Immature natural killer cell (primary cell): ENCODE data around the gene CEP112. TPM values are rescaled to one million over a fixed set of nuclear protein-coding genes. Genes with fewer than 3 reads are reported as not detected.

Experiments
- DNase-seq, 3 donors: peaks; one replicate each; pipeline ENCODE4 v3.0.0; 2022; ENCODE audit warnings: mixed read lengths in 1 of 3
- H3K27ac Mint-ChIP-seq, 6 donors: one replicate each; pipeline ENCODE4 v1.8.0; 2020; ENCODE audit warnings: mixed read lengths in 6 of 6, mild to moderate bottlenecking in 5 of 6, inconsistent platforms in 4 of 6, moderate library complexity in 3 of 6
- H3K27me3 Mint-ChIP-seq, 3 donors: one replicate each; pipeline ENCODE4 v1.8.0; 2020 to 2021; ENCODE audit warnings: low read depth in 3 of 3, mild to moderate bottlenecking in 3 of 3, mixed read lengths in 3 of 3, moderate library complexity in 3 of 3, inconsistent platforms in 1 of 3
- H3K36me3 Mint-ChIP-seq, 3 donors: one replicate each; pipeline ENCODE4 v1.8.0; 2020; ENCODE audit warnings: mixed read lengths in 3 of 3, inconsistent platforms in 2 of 3, mild to moderate bottlenecking in 2 of 3
- H3K4me1 Mint-ChIP-seq, 2 donors: one replicate each; pipeline ENCODE4 v1.8.0; 2020; ENCODE audit warnings: inconsistent platforms in 2 of 2, mild to moderate bottlenecking in 2 of 2, mixed read lengths in 2 of 2, moderate library complexity in 1 of 2
- H3K4me3 Mint-ChIP-seq, 5 donors: one replicate each; pipeline ENCODE4 v1.8.0; 2020; ENCODE audit warnings: mild to moderate bottlenecking in 5 of 5, mixed read lengths in 5 of 5, inconsistent platforms in 3 of 5, moderate library complexity in 3 of 5
- H3K9me3 Mint-ChIP-seq, 6 donors: one replicate each; pipeline ENCODE4 v1.8.0; 2020; ENCODE audit warnings: mild to moderate bottlenecking in 6 of 6, mixed read lengths in 6 of 6, inconsistent platforms in 4 of 6, moderate library complexity in 3 of 6
- polyA plus RNA-seq, 3 donors: library from polyadenylated mRNA; unstranded; fragments of 300-500 nt; fragmentation: Illumina TruSeq; gene quantifications; one replicate each; pipeline ENCODE4 v1.2.3, GENCODE V29; 2021

The CEP112 gene
- polyA plus RNA-seq, 3 donors from 2014 or later, result 0.13 to 0.25 TPM; not detected in 1

DNA sequence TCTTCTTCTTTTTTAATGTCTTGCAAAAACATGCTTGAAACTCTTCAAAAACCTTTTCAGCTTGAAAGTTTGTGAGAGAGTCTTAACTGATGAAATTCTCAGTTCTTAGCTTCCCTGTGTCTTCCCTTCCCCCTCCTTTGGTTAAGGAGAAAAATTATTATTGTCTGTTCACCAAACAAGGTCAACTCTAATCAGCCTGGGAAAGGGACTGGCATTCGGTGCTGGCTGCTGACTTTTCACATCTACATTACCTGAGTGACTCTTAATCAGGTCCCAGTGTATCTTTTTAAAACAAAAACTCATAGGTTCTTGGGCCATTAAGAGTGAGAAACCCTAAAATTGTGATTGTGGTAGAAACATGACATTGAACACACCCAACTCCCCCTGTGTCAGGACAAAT lies 591.4 kb downstream of the CEP112 start:
- Mint-ChIP-seq H3K9me3 (no peaks in the 10 kb centered on the region), H3K4me1 (no peaks in the 10 kb centered on the region), H3K36me3 (no peaks in the 10 kb centered on the region), H3K27me3 (peaks cover 3 to 11% (median 3%) of the 10 kb centered on the region in 3 donors), H3K4me3 (no peak overlapping the region), H3K27ac (no peak overlapping the region)
- DNase-seq, result no peak

DNA sequence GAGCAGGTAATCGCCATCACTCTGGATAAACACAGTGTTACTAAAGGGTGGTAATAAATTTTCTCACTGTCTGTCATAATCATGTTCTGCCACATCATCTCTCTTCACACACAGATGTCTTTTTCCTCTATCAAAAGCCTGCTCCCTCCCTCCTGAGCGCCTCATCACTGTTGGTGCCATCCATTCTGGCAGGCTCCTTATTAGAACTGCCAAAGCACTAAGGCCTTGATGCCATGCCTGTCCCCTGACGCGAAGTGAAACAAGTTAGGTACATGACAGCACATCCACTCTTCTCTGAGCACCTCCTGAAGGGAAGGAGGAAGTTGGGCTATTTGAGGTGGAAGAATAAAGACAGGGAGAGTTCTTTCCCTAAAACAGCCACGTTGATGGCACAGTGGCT lies 592.3 kb downstream of the CEP112 start:
- Mint-ChIP-seq H3K9me3 (no peaks in the 10 kb centered on the region), H3K4me3 (no peak overlapping the region), H3K27ac (no peak overlapping the region), H3K36me3 (no peaks in the 10 kb centered on the region), H3K27me3 (peaks cover 4 to 8% (median 5%) of the 10 kb centered on the region in 3 donors), H3K4me1 (no peaks in the 10 kb centered on the region)
- DNase-seq, result no peak

GRCh38 chr17:65598746-65599145 lies 593.2 kb downstream of the CEP112 start:
- Mint-ChIP-seq H3K4me3 (no peak overlapping the region), H3K27me3 (peaks cover 4 to 5% (median 5%) of the 10 kb centered on the region in 3 donors), H3K9me3 (no peaks in the 10 kb centered on the region), H3K36me3 (no peaks in the 10 kb centered on the region), H3K4me1 (peaks cover 6% of the 10 kb centered on the region in 2 donors), H3K27ac (no peak overlapping the region)
- DNase-seq, result no peak

- H3K36me3 Mint-ChIP-seq, result no peaks in the 10 kb centered on the region
- no peak overlapping the region for H3K27ac Mint-ChIP-seq
- peaks cover 7 to 9% of the 10 kb centered on the region in 2 donors for H3K4me1 Mint-ChIP-seq
- peaks cover 2 to 13% (median 3%) of the 10 kb centered on the region in 3 donors for H3K27me3 Mint-ChIP-seq
- no peak for DNase-seq
- no peak overlapping the region for H3K4me3 Mint-ChIP-seq
- H3K9me3 Mint-ChIP-seq, result no peaks in the 10 kb centered on the region
Observed at GRCh38 chr17:65595071-65595656, 596.8 kb downstream of the CEP112 start.

DNA sequence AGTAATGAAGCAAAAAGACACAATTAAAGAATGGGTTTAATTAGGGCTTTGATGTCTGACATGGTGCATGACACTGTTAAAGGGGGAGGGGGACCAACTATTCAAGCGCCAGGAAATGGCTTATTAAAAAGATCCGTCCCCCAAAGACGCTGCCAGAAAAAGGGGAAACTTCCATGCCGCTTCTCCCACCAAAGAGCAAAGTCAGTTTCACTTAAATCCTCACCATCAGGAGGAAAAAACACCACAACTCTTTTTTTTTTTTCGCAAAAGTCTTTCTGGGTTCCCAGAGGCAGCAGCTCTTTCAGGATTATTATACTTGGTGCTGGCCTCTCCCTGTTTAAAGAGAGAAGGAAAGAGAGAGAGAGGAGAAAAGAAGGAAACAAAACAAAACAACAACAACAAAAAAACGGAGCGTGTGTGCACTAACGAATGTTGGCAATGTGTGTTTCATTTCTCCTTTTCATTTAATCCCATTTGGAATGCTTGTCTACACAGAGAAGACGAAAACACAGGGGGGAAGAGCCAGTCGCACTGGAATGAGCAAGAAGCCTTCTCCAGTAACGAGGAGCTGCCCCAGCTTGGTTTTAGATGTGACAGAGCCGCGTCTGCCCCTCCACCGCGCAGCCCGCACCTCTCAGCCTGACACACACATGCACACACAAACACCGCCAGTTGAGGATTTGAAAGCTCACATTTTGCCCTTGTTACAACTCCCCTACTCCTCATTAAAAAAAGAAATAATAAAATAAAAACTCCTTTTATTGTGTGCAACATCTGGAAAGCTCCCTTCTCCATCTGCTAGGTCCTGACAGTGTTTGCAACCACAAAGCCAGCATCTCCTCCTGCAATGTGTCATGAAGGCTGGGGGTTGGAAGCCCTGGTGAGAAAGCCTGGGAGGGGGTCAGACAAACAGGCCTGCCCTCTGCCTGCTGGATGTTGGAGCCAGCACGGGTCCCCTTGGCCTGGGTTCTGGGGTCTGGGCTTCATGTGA lies 597.8 kb downstream of the CEP112 start:
- Mint-ChIP-seq H3K27ac (peak overlapping the region in 1 of 6 donors; percentile 3), H3K36me3 (no peaks in the 10 kb centered on the region), H3K27me3 (peaks cover 2 to 12% (median 2%) of the 10 kb centered on the region in 3 donors), H3K9me3 (no peaks in the 10 kb centered on the region), H3K4me1 (peaks cover 7 to 9% of the 10 kb centered on the region in 2 donors), H3K4me3 (peak overlapping the region in 1 of 5 donors; percentile 15)
- no peak for DNase-seq

GRCh38 chr17:65593092-65593854 lies 598.7 kb downstream of the CEP112 start:
- Mint-ChIP-seq H3K27me3 (peaks cover 2 to 10% (median 2%) of the 10 kb centered on the region in 3 donors), H3K27ac (no peak overlapping the region), H3K4me1 (peaks cover 7 to 9% of the 10 kb centered on the region in 2 donors), H3K4me3 (peak overlapping the region in 1 of 5 donors; percentile 15), H3K36me3 (no peaks in the 10 kb centered on the region), H3K9me3 (no peaks in the 10 kb centered on the region)
- no peak for DNase-seq

- H3K4me1 Mint-ChIP-seq, result peaks cover 7 to 9% of the 10 kb centered on the region in 2 donors
- H3K27ac Mint-ChIP-seq, result no peak overlapping the region
Observed at GRCh38 chr17:65592125-65592965, 599.6 kb downstream of the CEP112 start.

DNA sequence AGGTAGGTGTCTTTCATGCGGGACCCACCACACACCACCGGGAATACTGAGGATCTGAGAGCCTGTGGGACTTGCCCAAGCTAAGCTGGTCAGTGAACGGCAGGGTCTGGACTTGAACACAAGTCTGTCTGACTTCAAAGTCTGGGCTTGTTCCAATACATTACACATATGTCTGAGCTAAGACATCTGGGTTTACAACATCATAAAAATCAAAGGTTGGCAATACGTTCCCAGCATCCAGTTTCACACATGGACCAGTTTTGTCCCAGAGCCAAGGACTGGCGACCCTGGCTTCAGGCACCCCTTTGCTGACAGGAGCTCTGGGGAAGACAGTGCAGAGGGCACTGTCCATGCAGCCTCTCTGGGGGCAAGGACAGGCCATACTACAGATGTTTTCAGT lies 602.6 kb downstream of the CEP112 start:
- Mint-ChIP-seq H3K4me1 (peaks cover 7 to 9% of the 10 kb centered on the region in 2 donors), H3K27me3 (peaks cover 3 to 11% (median 4%) of the 10 kb centered on the region in 3 donors), H3K27ac (no peak overlapping the region), H3K9me3 (peaks cover 0 to 3% (median 0%) of the 10 kb centered on the region in 6 donors), H3K36me3 (no peaks in the 10 kb centered on the region), H3K4me3 (no peak overlapping the region)
- DNase-seq, result no peak

More at GRCh38 chr17:65592125-65592965, 599.6 kb downstream of the CEP112 start:
- no peak overlapping the region for H3K4me3 Mint-ChIP-seq
- peaks cover 2 to 10% (median 2%) of the 10 kb centered on the region in 3 donors for H3K27me3 Mint-ChIP-seq
- DNase-seq, result no peak
- H3K36me3 Mint-ChIP-seq, result no peaks in the 10 kb centered on the region
- H3K9me3 Mint-ChIP-seq, result no peaks in the 10 kb centered on the region

DNA sequence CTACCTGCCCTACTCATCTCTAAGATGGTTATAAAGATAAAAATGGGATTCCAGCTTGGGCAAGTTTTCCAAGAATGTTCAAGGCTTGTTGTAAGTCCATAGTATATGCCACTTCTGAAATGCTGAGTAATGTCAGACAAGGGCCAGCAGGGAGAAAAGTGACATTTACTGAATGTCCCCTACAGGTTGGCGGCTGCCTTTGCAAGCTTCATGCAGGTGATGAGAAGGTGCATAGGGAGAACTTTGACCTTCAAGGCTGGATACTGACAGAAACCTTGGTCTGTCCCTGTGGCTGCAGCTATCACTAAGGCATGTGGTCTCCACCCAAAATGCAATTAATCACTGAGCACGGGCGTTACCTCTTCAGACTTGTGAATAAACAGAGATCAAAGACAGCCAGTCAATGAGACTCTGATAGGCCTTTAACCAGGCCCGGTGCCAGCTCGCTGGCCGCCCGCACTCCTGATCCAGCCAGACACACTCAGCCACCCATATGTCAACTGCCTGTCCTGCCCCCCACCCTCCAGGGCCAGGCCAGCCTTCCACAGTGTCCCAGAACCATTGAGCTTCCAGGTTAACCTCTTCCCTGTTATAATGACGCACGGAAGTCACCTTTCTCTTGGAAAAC lies 603.6 kb downstream of the CEP112 start:
- H3K9me3 Mint-ChIP-seq, result peaks cover 0 to 3% (median 0%) of the 10 kb centered on the region in 6 donors
- no peaks in the 10 kb centered on the region for H3K4me1 Mint-ChIP-seq
- no peak for DNase-seq
- peaks cover 3 to 11% (median 4%) of the 10 kb centered on the region in 3 donors for H3K27me3 Mint-ChIP-seq
- no peaks in the 10 kb centered on the region for H3K36me3 Mint-ChIP-seq
- H3K27ac Mint-ChIP-seq, result no peak overlapping the region
- no peak overlapping the region for H3K4me3 Mint-ChIP-seq

DNA sequence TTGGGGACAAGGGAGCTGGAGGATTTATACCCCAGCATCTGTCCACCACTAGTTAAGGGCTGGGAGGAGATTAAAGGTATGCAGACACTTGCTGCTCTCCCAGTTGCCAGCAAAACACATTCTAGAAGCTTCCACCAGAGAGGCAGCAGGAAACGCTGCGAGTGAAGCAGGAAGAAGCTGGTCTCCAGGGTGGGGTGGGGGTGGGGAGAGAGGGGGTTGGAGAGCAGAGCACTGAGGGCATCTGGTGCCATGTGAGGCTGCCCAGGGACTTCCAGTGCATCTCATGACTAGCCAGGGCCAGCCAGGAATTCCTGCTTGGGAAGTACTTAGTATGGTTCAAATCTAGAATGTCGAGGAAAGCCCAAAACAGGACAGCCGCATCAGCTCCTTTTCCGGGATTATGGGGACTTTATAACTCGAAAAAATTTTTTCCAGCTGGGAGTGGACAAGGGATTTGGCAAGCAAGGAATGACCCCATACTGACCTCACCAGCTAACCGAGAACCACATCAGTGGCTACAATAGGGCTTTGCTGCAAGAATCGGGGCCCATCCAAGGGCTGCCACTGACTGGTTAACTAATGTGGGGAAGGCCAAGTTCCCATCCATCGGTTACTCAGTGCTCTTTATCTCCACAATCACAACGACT lies 604.3 kb downstream of the CEP112 start:
- H3K9me3 Mint-ChIP-seq, result peaks cover 0 to 3% (median 0%) of the 10 kb centered on the region in 6 donors
- no peaks in the 10 kb centered on the region for H3K4me1 Mint-ChIP-seq
- H3K36me3 Mint-ChIP-seq, result no peaks in the 10 kb centered on the region
- DNase-seq, result no peak
- no peak overlapping the region for H3K27ac Mint-ChIP-seq
- H3K27me3 Mint-ChIP-seq, result peaks cover 3 to 6% (median 4%) of the 10 kb centered on the region in 3 donors
- H3K4me3 Mint-ChIP-seq, result no peak overlapping the region

- Mint-ChIP-seq H3K4me3 (no peak overlapping the region), H3K36me3 (no peaks in the 10 kb centered on the region), H3K27me3 (peaks cover 3 to 6% (median 5%) of the 10 kb centered on the region in 3 donors), H3K4me1 (no peaks in the 10 kb centered on the region), H3K27ac (no peak overlapping the region), H3K9me3 (peaks cover 0 to 3% (median 0%) of the 10 kb centered on the region in 6 donors)
- DNase-seq, result no peak
Observed at GRCh38 chr17:65586899-65587298, 605.0 kb downstream of the CEP112 start.
